Activated CD4-positive, alpha-beta T cell treated with anti-CD3 and anti-CD28 coated beads, Interleukin-2, amount 10 ng/mL, durations not matched to agents 7 days and 5 days (primary cell): ENCODE data around the gene ARMC12. TPM values are rescaled to one million over a fixed set of nuclear protein-coding genes. Genes with fewer than 3 reads are reported as not detected.
A peak's percentile ranks its signal among the peaks of the same experiment; 100 is the strongest.

Source experiments
- CTCF ChIA-PET: fragments of 350-600 bp; sonication (Branson Sonifier 250); formaldehyde crosslinking; loops from one replicate; lab custom pipeline; 2021; ENCODE audit warnings: antibody characterized with exemption; lab: Charles Lee
- POLR2A ChIA-PET: fragments of 350-600 bp; sonication (Branson Sonifier 250); formaldehyde crosslinking; loops from one replicate; lab custom pipeline; 2021; ENCODE audit warnings: antibody characterized with exemption; lab: Charles Lee
- DNase-seq: peaks from one replicate; pipeline ENCODE4 v3.0.0-alpha.2; 2020
- H3K27ac Mint-ChIP-seq: one replicate; pipeline ENCODE4 v1.8.0; 2021; ENCODE audit warnings: mild to moderate bottlenecking, moderate library complexity, mixed read lengths
- H3K27me3 Mint-ChIP-seq: one replicate; pipeline ENCODE4 v1.8.0; 2021; ENCODE audit warnings: mixed read lengths
- H3K36me3 Mint-ChIP-seq: one replicate; pipeline ENCODE4 v1.8.0; 2021; ENCODE audit warnings: low read depth, mixed read lengths
- H3K4me1 Mint-ChIP-seq: one replicate; pipeline ENCODE4 v1.8.0; 2021; ENCODE audit warnings: mixed read lengths
- H3K4me3 Mint-ChIP-seq: one replicate; pipeline ENCODE4 v1.8.0; 2021; ENCODE audit warnings: mild to moderate bottlenecking, moderate library complexity, mixed read lengths
- H3K9me3 Mint-ChIP-seq: one replicate; pipeline ENCODE4 v1.8.0; 2021; ENCODE audit warnings: mixed read lengths
- total RNA-seq, 2 experiments: library from RNA; stranded (reverse); gene quantifications; one replicate each; pipeline ENCODE4 v1.2.3, GENCODE V29; 2021

ARMC12 gene
- total RNA-seq, 2 experiments from 2014 or later = 1.2 to 1.6 TPM

GRCh38 chr6:35707714-35708407, 29.0 kb upstream of the ARMC12 start:
- no peak overlapping the region for H3K27ac Mint-ChIP-seq
- CTCF ChIA-PET = interaction anchor here (0.9 kb wide), 1 partner anchor 20 kb away, joined by 3 read pairs; no protein-coding TSS in a partner anchor
- peaks cover 9% of the 10 kb centered on the region for H3K36me3 Mint-ChIP-seq
- DNase-seq = no peak
- H3K4me1 Mint-ChIP-seq = peaks cover 30% of the 10 kb centered on the region
- H3K27me3 Mint-ChIP-seq = no peaks in the 10 kb centered on the region
- no peak overlapping the region for H3K4me3 Mint-ChIP-seq
- peaks cover 11% of the 10 kb centered on the region for H3K9me3 Mint-ChIP-seq
- POLR2A ChIA-PET = no interaction called here

- peaks cover 9% of the 10 kb centered on the region for H3K9me3 Mint-ChIP-seq
- DNase-seq = no peak
- H3K4me1 Mint-ChIP-seq = peaks cover 36% of the 10 kb centered on the region
- peaks cover 7% of the 10 kb centered on the region for H3K36me3 Mint-ChIP-seq
- POLR2A ChIA-PET = no interaction called here
- CTCF ChIA-PET = no interaction called here
- no peaks in the 10 kb centered on the region for H3K27me3 Mint-ChIP-seq
- H3K4me3 Mint-ChIP-seq = no peak overlapping the region
- no peak overlapping the region for H3K27ac Mint-ChIP-seq
These were observed 28.2 kb upstream of the ARMC12 start for GRCh38 chr6:35708585-35708984.

GRCh38 chr6:35710241-35710847, 26.5 kb upstream of the ARMC12 start:
- Mint-ChIP-seq H3K27me3 (no peaks in the 10 kb centered on the region), H3K4me1 (peaks cover 37% of the 10 kb centered on the region), H3K4me3 (no peak overlapping the region), H3K9me3 (peaks cover 4% of the 10 kb centered on the region), H3K36me3 (peaks cover 2% of the 10 kb centered on the region), H3K27ac (peak overlapping the region; percentile 66)
- CTCF ChIA-PET = interaction anchor here (0.6 to 1.6 kb wide), 9 partner anchors 11 to 935 kb away, joined by 3 read pairs; no protein-coding TSS in a partner anchor
- POLR2A ChIA-PET = interaction anchor here (0.5 kb wide), 1 partner anchor 16 kb away, joined by 5 read pairs; no protein-coding TSS in a partner anchor
- DNase-seq = no peak

GRCh38 chr6:35711731-35712130, 25.1 kb upstream of the ARMC12 start:
- POLR2A ChIA-PET = interaction anchor here (0.6 kb wide), 1 partner anchor 8 kb away, joined by 3 read pairs; no protein-coding TSS in a partner anchor
- CTCF ChIA-PET = interaction anchor here (0.6 to 1.6 kb wide), 4 partner anchors 10 to 31 kb away, joined by 3 to 5 read pairs (median 3); no protein-coding TSS in a partner anchor
- Mint-ChIP-seq H3K27ac (no peak overlapping the region), H3K27me3 (no peaks in the 10 kb centered on the region), H3K9me3 (peaks cover 4% of the 10 kb centered on the region), H3K4me3 (no peak overlapping the region), H3K36me3 (peaks cover 2% of the 10 kb centered on the region), H3K4me1 (peaks cover 38% of the 10 kb centered on the region)
- no peak for DNase-seq

GRCh38 chr6:35713006-35713767, 23.6 kb upstream of the ARMC12 start:
- H3K4me1 Mint-ChIP-seq = peaks cover 47% of the 10 kb centered on the region
- peaks cover 4% of the 10 kb centered on the region for H3K9me3 Mint-ChIP-seq
- ChIA-PET CTCF (interaction anchor here (0.7 to 1.4 kb wide), 4 partner anchors 12 to 27 kb away, joined by 3 to 5 read pairs (median 4); no protein-coding TSS in a partner anchor), POLR2A (no interaction called here)
- no peak for DNase-seq
- H3K4me3 Mint-ChIP-seq = no peak overlapping the region
- H3K27ac Mint-ChIP-seq = no peak overlapping the region
- H3K36me3 Mint-ChIP-seq = peaks cover 6% of the 10 kb centered on the region
- H3K27me3 Mint-ChIP-seq = no peaks in the 10 kb centered on the region

GRCh38 chr6:35716798-35717197, 20.0 kb upstream of the ARMC12 start:
- peaks cover 4% of the 10 kb centered on the region for H3K36me3 Mint-ChIP-seq
- peaks cover 63% of the 10 kb centered on the region for H3K4me1 Mint-ChIP-seq
- ChIA-PET CTCF (interaction anchor here (0.6 to 1.9 kb wide), 3 partner anchors 10 to 194 kb away, joined by 3 to 5 read pairs (median 4); no protein-coding TSS in a partner anchor), POLR2A (interaction anchor here (0.6 kb wide), 1 partner anchor 131 kb away, joined by 3 read pairs; no protein-coding TSS in a partner anchor)
- no peaks in the 10 kb centered on the region for H3K9me3 Mint-ChIP-seq
- no peak for DNase-seq
- no peaks in the 10 kb centered on the region for H3K27me3 Mint-ChIP-seq
- H3K4me3 Mint-ChIP-seq = no peak overlapping the region
- no peak overlapping the region for H3K27ac Mint-ChIP-seq

- no peaks in the 10 kb centered on the region for H3K9me3 Mint-ChIP-seq
- H3K27me3 Mint-ChIP-seq = no peaks in the 10 kb centered on the region
- DNase-seq = no peak
- peaks cover 4% of the 10 kb centered on the region for H3K36me3 Mint-ChIP-seq
- peak overlapping the region; percentile 88 for H3K27ac Mint-ChIP-seq
- peak overlapping the region; percentile 9 for H3K4me3 Mint-ChIP-seq
- H3K4me1 Mint-ChIP-seq = peaks cover 58% of the 10 kb centered on the region
- ChIA-PET POLR2A (interaction anchor here (0.5 to 0.8 kb wide), 2 partner anchors 19 to 166 kb away, joined by 3 read pairs; partner anchors contain the start of gene ARMC12), CTCF (interaction anchor here (0.6 to 1.9 kb wide), 5 partner anchors 9 to 195 kb away, joined by 3 to 7 read pairs (median 4); no protein-coding TSS in a partner anchor)
These were observed 19.1 kb upstream of the ARMC12 start for GRCh38 chr6:35717449-35718374.

- Mint-ChIP-seq H3K4me3 (peak overlapping the region; percentile 9), H3K27ac (peak overlapping the region; percentile 88)
- CTCF ChIA-PET = interaction anchor here (1.1 to 1.7 kb wide), 2 partner anchors 9 to 19 kb away, joined by 3 to 7 read pairs; no protein-coding TSS in a partner anchor
These were observed 18.5 kb upstream of the ARMC12 start for GRCh38 chr6:35718375-35718736.

GRCh38 chr6:35718911-35719381, 17.9 kb upstream of the ARMC12 start:
- peak overlapping the region; percentile 88 for H3K27ac Mint-ChIP-seq
- no peaks in the 10 kb centered on the region for H3K27me3 Mint-ChIP-seq
- no peak for DNase-seq
- H3K4me3 Mint-ChIP-seq = peak overlapping the region; percentile 5
- no peaks in the 10 kb centered on the region for H3K9me3 Mint-ChIP-seq
- H3K36me3 Mint-ChIP-seq = peaks cover 4% of the 10 kb centered on the region
- peaks cover 57% of the 10 kb centered on the region for H3K4me1 Mint-ChIP-seq
- ChIA-PET POLR2A (no interaction called here), CTCF (interaction anchor here (0.8 to 1.7 kb wide), 2 partner anchors 9 to 56 kb away, joined by 3 to 7 read pairs; no protein-coding TSS in a partner anchor)

More at GRCh38 chr6:35718375-35718736, 18.5 kb upstream of the ARMC12 start:
- H3K27me3 Mint-ChIP-seq = no peaks in the 10 kb centered on the region
- DNase-seq = no peak
- no peaks in the 10 kb centered on the region for H3K9me3 Mint-ChIP-seq
- H3K4me1 Mint-ChIP-seq = peaks cover 55% of the 10 kb centered on the region
- peaks cover 4% of the 10 kb centered on the region for H3K36me3 Mint-ChIP-seq
- POLR2A ChIA-PET = no interaction called here

- ChIA-PET CTCF (interaction anchor here (0.8 to 1.7 kb wide), 3 partner anchors 8 to 56 kb away, joined by 3 to 7 read pairs (median 7); no protein-coding TSS in a partner anchor), POLR2A (interaction anchor here (0.6 kb wide), 1 partner anchor 8 kb away, joined by 3 read pairs; no protein-coding TSS in a partner anchor)
- peaks cover 4% of the 10 kb centered on the region for H3K36me3 Mint-ChIP-seq
- H3K27ac Mint-ChIP-seq = peak overlapping the region; percentile 88
- DNase-seq = no peak
- H3K27me3 Mint-ChIP-seq = no peaks in the 10 kb centered on the region
- H3K4me1 Mint-ChIP-seq = peaks cover 61% of the 10 kb centered on the region
- H3K9me3 Mint-ChIP-seq = no peaks in the 10 kb centered on the region
- peak overlapping the region; percentile 5 for H3K4me3 Mint-ChIP-seq
These were observed 17.4 kb upstream of the ARMC12 start for GRCh38 chr6:35719404-35719829.
